HG02623 (cell line): Measurements from ENCODE around the gene ATP8A2.

Experiments used
- ATAC-seq: cut with Tn5 transposase; IDR thresholded peaks from one replicate; pipeline ENCODE4 v1.9.1; 2021; ENCODE audit warnings: moderate library complexity; ENCODE audit not compliant: unreplicated experiment

The ATP8A2 gene

GRCh38 chr13:25844559-25845434 lies 473.0 kb downstream of the ATP8A2 start:
- no peak for ATAC-seq

DNA sequence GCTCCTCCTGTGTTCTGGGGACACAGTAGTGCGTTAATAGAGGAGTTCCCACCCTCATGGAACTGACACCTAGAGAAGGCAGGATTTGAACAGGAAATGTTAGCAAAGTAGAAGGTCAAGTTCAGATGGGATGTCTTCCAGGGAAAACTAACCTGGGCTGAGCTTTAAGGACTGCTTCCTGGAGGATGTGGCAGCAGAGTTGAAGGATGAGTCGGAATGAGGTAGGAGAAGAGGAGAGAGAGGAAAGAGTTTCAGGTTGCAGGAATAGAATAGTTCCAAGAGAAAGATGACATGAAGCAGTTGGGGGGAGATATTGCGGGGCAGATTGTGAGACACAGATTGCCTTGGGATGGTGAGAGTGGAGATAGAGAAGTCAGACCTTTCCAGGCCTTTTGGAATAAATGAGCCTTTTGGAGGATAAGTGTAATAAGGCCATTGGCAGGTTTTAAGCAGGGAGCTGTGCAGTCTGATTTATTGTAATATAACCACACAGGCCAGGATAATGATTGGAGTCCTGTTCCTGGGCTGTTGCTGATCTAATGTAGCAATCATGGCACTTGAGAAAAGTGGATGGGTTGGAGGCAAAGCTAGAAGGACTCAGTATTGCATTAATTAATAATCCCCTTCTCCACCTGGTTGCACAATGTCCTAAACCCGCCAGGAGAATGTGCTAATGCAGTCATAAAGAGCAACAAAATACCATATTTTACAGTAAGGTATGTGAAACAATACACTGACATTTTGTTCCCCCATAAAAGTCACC lies 474.6 kb downstream of the ATP8A2 start:
- ATAC-seq = no peak

DNA sequence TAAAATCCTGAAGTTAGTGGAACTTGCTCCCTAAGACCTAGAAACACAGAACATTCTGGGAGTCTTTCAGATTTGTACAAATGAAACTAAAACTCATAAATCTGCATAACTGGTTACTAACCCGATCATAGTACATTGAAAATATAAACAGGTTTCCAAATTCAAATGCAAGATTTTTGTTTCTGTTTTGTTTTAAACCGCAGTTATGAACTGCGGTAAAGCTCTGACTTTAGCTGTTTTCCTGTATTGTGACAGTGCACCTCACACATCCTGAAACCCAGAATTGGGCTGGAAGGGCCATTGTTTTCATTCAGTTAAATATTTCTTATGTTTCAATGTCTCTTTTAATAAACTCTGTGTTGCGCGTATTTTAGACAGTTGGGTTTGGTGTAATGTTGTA lies 475.4 kb downstream of the ATP8A2 start:
- peak; percentile 63 for ATAC-seq

GRCh38 chr13:25847635-25848626 lies 476.2 kb downstream of the ATP8A2 start:
- ATAC-seq = no peak

DNA sequence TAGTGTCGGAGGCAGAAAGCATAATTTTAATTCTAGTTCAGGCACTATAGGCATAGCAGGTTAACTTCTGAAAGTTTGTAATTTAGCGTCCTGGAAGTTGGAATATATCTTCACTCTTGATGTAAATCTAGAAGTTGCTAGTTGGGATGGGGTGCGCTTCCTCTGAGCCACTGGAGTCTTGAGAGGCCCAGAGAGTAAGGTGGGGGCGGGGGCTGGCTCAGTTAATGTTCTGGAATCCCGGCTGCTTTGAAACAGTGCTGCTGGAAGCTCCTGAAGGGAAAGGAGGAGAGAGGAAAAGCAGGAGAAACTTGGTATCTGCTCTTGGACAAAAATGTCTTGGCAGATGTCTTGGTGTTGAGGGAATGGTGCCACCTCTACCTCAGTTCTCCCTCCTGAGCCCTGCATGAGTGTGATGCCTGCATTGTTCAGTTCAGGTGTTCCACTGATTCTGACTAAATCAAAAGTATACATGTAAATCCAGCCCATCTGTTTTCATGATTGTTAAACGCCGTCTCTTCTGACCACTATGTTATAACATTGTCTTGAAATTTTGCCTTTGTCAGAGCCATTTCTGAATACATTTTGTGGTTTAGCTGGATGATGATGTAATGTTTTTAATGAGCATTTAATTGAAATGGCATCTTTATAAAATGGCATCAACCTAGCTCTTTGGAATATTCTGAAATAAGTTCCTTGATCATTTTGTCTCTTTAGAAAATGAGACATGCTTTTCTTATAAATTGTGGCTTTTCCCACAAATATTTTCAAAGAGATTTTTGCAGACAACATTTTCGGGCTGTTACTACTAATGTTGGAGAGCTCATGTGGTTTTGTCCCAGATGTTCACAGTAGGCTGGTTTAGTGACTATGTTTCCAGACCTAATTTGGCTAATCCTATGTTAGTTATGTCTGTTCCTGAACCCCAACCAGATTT lies 477.3 kb downstream of the ATP8A2 start:
- ATAC-seq = no peak

DNA sequence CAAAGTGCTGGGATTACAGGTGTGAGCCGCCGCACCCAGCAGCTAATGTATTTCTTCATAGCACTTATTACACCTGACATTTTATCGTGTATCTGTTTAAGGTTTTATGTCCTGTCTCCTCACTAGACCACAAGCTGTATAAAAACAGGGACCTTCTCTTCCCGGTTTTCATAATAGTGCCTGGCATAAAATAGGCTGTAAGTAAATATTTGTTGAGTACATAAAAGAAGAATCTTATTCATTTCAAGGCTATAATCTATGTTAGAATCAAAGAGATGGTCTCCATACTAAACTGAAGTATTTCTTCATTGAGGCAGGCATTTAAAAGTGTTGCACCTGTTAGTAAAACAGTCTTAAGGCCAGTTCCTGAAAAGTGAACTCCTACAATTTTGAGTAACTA lies 486.1 kb downstream of the ATP8A2 start:
- ATAC-seq = no peak

- ATAC-seq = no peak
Measured at GRCh38 chr13:25859528-25859927, 487.8 kb downstream of the ATP8A2 start.

DNA sequence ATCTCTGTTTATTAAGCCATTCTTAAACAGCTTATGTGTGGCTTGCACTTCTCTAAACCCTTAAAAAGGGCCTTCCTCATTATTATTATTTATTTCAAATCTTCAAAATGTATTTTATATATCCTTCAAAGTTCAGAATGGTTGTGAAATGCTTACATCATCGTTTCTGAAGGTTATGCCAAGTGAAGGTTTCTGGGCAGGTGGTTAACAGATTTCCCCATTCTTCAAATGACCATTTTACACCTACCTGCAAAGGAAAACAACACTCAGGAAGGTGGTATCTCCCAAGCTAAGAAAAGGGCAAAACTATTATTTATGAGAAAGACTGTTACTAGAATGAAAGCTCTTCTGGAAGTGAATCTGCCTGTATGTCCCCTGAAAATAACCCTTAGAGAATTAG lies 488.5 kb downstream of the ATP8A2 start:
- ATAC-seq = no peak

DNA sequence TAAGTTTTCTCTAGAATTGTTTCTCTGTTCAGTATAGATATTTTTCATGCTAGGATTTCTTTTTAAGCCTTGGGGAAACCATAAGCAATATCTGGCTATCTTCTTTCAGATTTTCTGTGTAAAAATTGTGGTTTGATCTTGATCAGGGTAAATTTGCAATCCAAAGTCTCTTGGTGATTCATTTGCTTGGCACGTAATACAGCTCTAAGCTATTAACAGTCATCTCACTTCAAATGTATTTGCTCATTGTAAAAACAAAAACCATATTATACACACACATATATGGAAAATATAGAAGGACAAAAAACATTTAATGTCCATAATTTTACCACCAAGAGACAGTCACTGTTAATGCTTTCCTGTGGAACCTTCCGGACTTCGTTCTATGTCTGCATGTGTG lies 489.1 kb downstream of the ATP8A2 start:
- ATAC-seq = no peak

DNA sequence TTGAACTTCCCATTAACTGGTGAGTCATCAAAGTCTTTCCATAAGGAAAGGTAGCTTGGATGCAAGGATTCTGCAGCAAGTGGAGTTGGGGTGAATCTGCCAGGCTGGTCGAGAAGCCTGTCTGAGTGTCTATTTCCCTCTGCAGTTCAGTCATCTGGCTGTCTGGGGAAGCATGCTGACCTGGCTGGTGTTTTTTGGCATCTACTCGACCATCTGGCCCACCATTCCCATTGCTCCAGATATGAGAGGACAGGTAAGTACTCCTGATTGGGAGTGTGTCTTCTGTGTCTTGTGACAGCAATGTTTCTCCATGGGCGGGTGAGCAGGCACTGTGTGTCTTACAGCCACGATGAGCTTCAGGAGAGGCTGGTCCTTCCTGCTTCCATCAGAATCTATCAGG lies 490.4 kb downstream of the ATP8A2 start:
- ATAC-seq = no peak

GRCh38 chr13:25864116-25864515 lies 492.3 kb downstream of the ATP8A2 start:
- ATAC-seq = no peak

- ATAC-seq = no peak
Measured at GRCh38 chr13:25864936-25865335, 493.2 kb downstream of the ATP8A2 start.

DNA sequence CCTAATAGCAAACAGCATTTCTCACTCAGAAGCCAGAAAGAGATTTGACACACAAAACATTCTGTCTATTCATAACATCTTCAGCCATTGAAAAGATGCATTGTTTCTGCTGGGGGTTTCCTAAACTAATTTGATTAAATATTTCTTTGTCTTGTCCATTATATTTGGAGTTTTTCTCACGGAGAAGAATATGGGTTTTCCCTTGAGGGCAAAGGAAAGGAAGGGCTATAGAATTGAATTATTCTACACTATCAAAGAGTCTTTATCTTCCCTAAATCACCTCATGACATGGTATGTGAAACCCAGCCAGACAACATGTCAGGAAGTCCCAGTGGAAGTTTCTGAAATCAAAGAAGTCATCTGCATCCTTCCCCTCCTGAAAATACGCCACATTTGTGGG lies 493.6 kb downstream of the ATP8A2 start:
- no peak for ATAC-seq

DNA sequence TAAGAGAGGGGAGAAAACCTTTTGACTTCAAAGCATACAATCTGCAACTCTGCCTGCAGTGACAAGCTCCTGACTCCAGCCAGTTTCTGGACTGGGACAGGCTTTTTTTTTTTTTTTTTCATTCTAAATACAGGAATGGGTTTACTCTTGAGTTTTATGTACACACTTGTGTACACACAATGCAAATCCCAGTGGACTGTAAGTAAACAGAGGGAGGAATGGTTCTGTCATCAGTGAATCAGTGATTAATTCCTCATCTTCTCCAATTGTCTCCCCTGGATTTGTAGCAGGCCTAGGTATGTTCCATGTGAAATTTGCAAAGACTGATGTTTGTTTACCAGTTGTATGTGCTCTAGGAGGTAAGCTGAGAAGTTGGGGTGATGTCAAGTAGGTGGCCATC lies 495.3 kb downstream of the ATP8A2 start:
- ATAC-seq = no peak

GRCh38 chr13:25868490-25868889 lies 496.7 kb downstream of the ATP8A2 start:
- ATAC-seq = no peak

DNA sequence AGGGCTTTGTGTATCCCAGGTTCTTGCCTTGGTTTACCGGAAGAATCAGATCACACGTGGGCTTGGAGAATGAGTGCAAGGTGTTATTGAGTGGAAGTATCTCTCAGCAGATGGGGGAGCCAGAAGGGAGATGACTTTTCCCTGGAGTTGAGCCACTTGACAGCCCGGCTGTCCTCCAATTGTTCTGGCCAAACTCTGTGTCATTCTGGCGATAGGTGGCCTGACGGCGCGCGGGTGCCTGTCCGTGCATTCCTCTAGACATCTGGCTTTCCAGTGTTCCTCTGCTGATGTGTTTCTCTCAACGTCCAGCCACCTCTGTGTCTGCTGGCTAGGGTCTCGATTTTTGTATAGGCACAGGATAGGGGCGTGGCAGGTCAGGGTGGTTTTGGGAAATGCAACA lies 498.2 kb downstream of the ATP8A2 start:
- no peak for ATAC-seq

DNA sequence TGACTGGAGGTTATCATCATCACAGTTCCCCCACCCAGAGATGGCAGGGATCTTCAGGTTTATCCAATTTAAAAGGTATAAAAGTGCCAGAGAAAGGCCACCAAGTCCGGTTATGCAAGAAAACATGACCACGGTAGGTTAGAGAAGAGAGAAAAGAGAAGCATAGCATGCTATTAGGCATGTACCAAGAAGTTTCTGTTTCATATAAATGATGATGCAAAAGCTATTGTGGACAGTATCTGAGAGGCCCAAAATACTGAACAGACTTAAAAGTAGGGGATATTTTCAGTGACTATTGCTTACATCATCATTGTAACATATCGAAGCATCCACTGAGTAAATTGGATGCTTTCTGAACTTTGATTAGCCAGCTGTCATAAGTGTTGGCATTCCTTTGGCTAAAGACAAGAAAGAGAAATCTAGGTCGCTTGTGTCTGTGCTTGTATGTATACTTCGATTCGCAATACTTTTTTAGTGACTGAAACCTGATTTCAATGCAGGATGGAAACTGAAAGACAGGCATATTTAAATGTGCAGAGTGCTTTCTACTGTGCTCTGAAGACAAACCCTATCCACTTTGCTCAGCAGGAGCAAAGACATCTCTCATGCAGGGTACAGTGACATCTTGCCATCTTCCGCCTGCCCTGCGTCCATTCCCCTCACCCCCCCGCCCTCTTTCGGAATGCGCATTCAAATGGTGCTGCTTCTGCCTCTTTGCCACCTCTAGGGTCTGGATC lies 499.8 kb downstream of the ATP8A2 start:
- ATAC-seq = no peak

DNA sequence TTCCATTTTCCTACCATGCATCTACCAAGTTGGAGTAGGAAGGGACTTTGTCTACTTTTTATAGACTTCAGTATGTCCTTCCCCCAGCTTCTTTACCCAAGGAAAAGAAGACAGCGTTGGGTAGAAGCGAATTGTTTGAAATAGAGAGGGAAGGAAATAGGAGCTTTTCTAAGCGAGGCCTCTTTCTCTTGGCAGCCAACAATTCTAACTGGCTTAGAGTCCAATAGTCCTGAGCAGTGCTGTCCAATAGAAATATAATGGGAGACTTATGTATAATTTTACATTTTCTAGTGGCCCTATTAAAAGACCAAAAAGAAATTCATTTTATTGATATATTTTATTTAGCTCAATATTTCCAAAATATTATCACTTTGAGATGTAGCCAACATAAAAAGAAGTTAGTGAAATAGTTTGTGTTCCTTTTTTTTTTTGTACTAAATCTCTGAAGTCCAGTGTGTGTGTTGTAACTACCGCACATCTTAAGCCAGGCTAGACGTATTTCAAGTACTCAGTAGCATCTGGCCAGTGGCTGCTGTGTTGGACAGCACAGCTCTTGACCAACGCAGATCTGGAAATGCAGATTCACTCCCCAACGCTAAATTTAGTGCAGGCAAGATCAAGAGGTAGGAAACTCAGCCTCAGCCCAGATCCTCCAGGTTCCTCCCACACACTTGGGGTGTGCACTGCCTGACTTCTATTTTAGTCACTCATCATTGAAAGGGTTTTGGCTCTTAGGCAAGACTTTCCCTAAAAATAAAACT lies 500.9 kb downstream of the ATP8A2 start:
- no peak for ATAC-seq

GRCh38 chr13:25873242-25873612 lies 501.5 kb downstream of the ATP8A2 start:
- ATAC-seq = no peak
